ENCODE measurements around the gene TFAP2A.

The TFAP2A gene

GRCh38 chr6:10399451-10399850, 15.4 kb downstream of the TFAP2A start:
- no peak for DNase-seq (ENCODE audit: low spot score)

GRCh38 chr6:10398446-10399218, 16.2 kb downstream of the TFAP2A start:
- DNase-seq (ENCODE audit: low spot score) = no peak

GRCh38 chr6:10397756-10398445, 17.0 kb downstream of the TFAP2A start:
- no peak for DNase-seq (ENCODE audit: low spot score)

- DNase-seq (ENCODE audit: low spot score) = no peak
These were observed 18.1 kb downstream of the TFAP2A start for GRCh38 chr6:10396785-10397184.

GRCh38 chr6:10395704-10396546, 18.9 kb downstream of the TFAP2A start:
- DNase-seq (ENCODE audit: low spot score) = no peak

GRCh38 chr6:10395171-10395703, 19.6 kb downstream of the TFAP2A start:
- DNase-seq (ENCODE audit: low spot score) = no peak

- no peak for DNase-seq (ENCODE audit: low spot score)
These were observed 21.2 kb downstream of the TFAP2A start for GRCh38 chr6:10393544-10394225.

- DNase-seq (ENCODE audit: low spot score) = no peak
These were observed 23.1 kb downstream of the TFAP2A start for GRCh38 chr6:10391799-10392198.

GRCh38 chr6:10391299-10391630, 23.6 kb downstream of the TFAP2A start:
- no peak for DNase-seq (ENCODE audit: low spot score)

- DNase-seq (ENCODE audit: low spot score) = no peak
These were observed 24.2 kb downstream of the TFAP2A start for GRCh38 chr6:10390495-10391298.

- no peak for DNase-seq (ENCODE audit: low spot score)
These were observed 25.0 kb downstream of the TFAP2A start for GRCh38 chr6:10389739-10390494.

GRCh38 chr6:10386756-10387654, 27.9 kb downstream of the TFAP2A start:
- no peak for DNase-seq (ENCODE audit: low spot score)

GRCh38 chr6:10386220-10386619, 28.7 kb downstream of the TFAP2A start:
- no peak for DNase-seq (ENCODE audit: low spot score)

GRCh38 chr6:10385524-10386132, 29.2 kb downstream of the TFAP2A start:
- no peak for DNase-seq (ENCODE audit: low spot score)

GRCh38 chr6:10384610-10385523, 30.0 kb downstream of the TFAP2A start:
- DNase-seq (ENCODE audit: low spot score) = no peak

- no peak for DNase-seq (ENCODE audit: low spot score)
These were observed 30.7 kb downstream of the TFAP2A start for GRCh38 chr6:10384091-10384609.

- DNase-seq (ENCODE audit: low spot score) = no peak
These were observed 31.4 kb downstream of the TFAP2A start for GRCh38 chr6:10383331-10384090.

Data from putamen (tissue), 1 donor.